Upper lobe of left lung (tissue), 4 donors: ENCODE measurements around the gene ADAR.

Experiments
- EP300 ChIP-seq, 4 donors: sonication (generic); formaldehyde crosslinking; IDR thresholded peaks; one replicate each; pipeline ENCODE4 v1.5.1; 2017; ENCODE audit warnings: antibody characterized with exemption in 4 of 4, control low read depth in 2 of 4
- POLR2A ChIP-seq, 4 donors: fragments of 450-650 bp; IDR thresholded peaks; one replicate each; pipeline ENCODE4 v1.5.1; 2016 to 2017; ENCODE audit warnings: antibody characterized with exemption in 4 of 4, mild to moderate bottlenecking in 2 of 4
- POLR2AphosphoS5 ChIP-seq, 2 donors: sonication (generic); formaldehyde crosslinking; IDR thresholded peaks; one replicate each; pipeline ENCODE4 v1.5.1; 2017; ENCODE audit warnings: antibody characterized with exemption in 2 of 2
- TF ChIP-seq, protein P1 (sequence below), 6 experiments: fragments of 450-650 bp in 4 of 6; fragments of 200-600 bp in 2 of 6; sonication (generic) in 2 of 6; IDR thresholded peaks; one replicate each; pipeline ENCODE4 v1.5.1; 2016 to 2019; ENCODE audit warnings: antibody characterized with exemption in 6 of 6

DNA sequence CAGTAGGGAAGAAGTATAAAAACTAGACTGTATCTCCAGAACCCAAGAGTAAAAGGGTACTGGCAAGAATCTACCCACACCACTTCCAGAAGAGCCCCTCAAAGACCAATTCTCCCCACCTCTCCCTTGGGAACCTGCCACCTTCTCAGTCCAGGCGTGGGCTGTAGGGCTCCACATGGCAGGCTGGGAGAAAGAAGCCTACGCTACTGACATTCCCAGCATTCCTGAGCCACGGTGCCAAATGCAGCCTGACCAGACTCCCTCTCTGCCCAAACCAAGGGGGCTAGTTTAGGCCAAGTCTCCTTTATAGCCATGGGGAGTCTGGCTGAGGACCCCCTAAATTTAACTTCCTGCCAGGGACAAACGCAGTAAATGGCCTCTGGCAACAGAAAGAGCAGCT lies 51.6 kb downstream of the ADAR start:
- TF ChIP-seq, protein P1, sequence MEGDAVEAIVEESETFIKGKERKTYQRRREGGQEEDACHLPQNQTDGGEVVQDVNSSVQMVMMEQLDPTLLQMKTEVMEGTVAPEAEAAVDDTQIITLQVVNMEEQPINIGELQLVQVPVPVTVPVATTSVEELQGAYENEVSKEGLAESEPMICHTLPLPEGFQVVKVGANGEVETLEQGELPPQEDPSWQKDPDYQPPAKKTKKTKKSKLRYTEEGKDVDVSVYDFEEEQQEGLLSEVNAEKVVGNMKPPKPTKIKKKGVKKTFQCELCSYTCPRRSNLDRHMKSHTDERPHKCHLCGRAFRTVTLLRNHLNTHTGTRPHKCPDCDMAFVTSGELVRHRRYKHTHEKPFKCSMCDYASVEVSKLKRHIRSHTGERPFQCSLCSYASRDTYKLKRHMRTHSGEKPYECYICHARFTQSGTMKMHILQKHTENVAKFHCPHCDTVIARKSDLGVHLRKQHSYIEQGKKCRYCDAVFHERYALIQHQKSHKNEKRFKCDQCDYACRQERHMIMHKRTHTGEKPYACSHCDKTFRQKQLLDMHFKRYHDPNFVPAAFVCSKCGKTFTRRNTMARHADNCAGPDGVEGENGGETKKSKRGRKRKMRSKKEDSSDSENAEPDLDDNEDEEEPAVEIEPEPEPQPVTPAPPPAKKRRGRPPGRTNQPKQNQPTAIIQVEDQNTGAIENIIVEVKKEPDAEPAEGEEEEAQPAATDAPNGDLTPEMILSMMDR (IDR thresholded peaks at IDR 0.05): no peak
- no peak for TF ChIP-seq POLR2A (IDR thresholded peaks at IDR 0.05)
- TF ChIP-seq POLR2AphosphoS5 (IDR thresholded peaks at IDR 0.05): no peak
- TF ChIP-seq EP300 (IDR thresholded peaks at IDR 0.05): no peak
